DOHH2 (cell line): Measurements from ENCODE around the gene FAM227A.

Experiments
- CTCF ChIP-seq: fragments of 200-600 bp; sonication (generic); IDR thresholded peaks from one replicate; pipeline ENCODE4 v1.5.1; 2014; ENCODE audit warnings: antibody characterized with exemption, mild to moderate bottlenecking, low read depth, low read length; ENCODE audit not compliant: poor library complexity, severe bottlenecking
- EZH2phosphoT487 ChIP-seq: fragments of 200-600 bp; sonication (generic); IDR thresholded peaks from 2 replicates; pipeline ENCODE4 v1.6.1; 2017; ENCODE audit warnings: borderline replicate concordance, mild to moderate bottlenecking, antibody characterized with exemption, low read length, moderate library complexity, mixed read lengths

GRCh38 chr22:38612217-38613006 is 43.8 kb downstream of the FAM227A start:
- TF ChIP-seq CTCF (no peak), EZH2phosphoT487 (no peak)
